ENCODE results near the gene MAP2K2. TPM values are rescaled to one million over a fixed set of nuclear protein-coding genes. Genes with fewer than 3 reads are reported as not detected.

The MAP2K2 gene
- total and polyA plus RNA-seq, 5 experiments from 2014 or later, result 48.0 to 134 (median 101) TPM

- no peak overlapping the region for H3K4me3 Mint-ChIP-seq
- no peak for DNase-seq
- H3K36me3 Mint-ChIP-seq, result peaks cover 0 to 29% (median 0%) of the 10 kb centered on the region in 3 donors
- H3K4me1 Mint-ChIP-seq, result peaks cover 8 to 26% (median 14%) of the 10 kb centered on the region in 4 donors
- no peaks in the 10 kb centered on the region for H3K27me3 Mint-ChIP-seq
- peak overlapping the region in 4 of 10 donors; percentile 9 to 59 (median 50) for H3K27ac Mint-ChIP-seq
- ATAC-seq, result no peak
- POLR2A ChIA-PET, result interaction anchor here (1.0 to 1.2 kb wide), 2 partner anchors 9 to 46 kb away, joined by 3 to 5 read pairs; no protein-coding TSS in a partner anchor
- H3K9me3 Mint-ChIP-seq, result no peaks in the 10 kb centered on the region
These were observed 81.7 kb downstream of the MAP2K2 start for GRCh38 chr19:4042064-4042730.

Other genes starting within 250 kb of the MAP2K2 start
- not detected for gene ATCAY, start 243.4 kb downstream of the MAP2K2 start, total RNA-seq
- gene ATCAY, start 243.4 kb downstream of the MAP2K2 start, polyA plus RNA-seq, result 1 to 10 TPM in 1 of 3 donors, not detected in 2; 1.5 TPM
- gene NMRK2, start 191.1 kb downstream of the MAP2K2 start, total RNA-seq, result not detected
- not detected for gene NMRK2, start 191.1 kb downstream of the MAP2K2 start, polyA plus RNA-seq
- 10 to 100 TPM; 35.1 to 37.8 TPM for gene DAPK3, start 153.0 kb downstream of the MAP2K2 start, total RNA-seq
- gene DAPK3, start 153.0 kb downstream of the MAP2K2 start, polyA plus RNA-seq, result 10 to 100 TPM; 17.7 to 27.7 (median 24.1) TPM
- gene EEF2, start 138.7 kb downstream of the MAP2K2 start, total RNA-seq, result 1,000 to 10,000 TPM; 2,204 to 2,252 TPM
- 100 to 1,000 TPM; 546 to 682 (median 600) TPM for gene EEF2, start 138.7 kb downstream of the MAP2K2 start, polyA plus RNA-seq
- 10 to 100 TPM; 34.4 to 34.9 TPM for gene PIAS4, start 116.4 kb downstream of the MAP2K2 start, total RNA-seq
- 1 to 10 TPM; 3.2 to 4.9 (median 4.5) TPM for gene PIAS4, start 116.4 kb downstream of the MAP2K2 start, polyA plus RNA-seq
- gene ZBTB7A, start 57.2 kb downstream of the MAP2K2 start, total RNA-seq, result 10 to 100 TPM; 59.9 TPM
- 10 to 100 TPM; 31.3 to 52.2 (median 31.5) TPM for gene ZBTB7A, start 57.2 kb downstream of the MAP2K2 start, polyA plus RNA-seq
- not detected for gene CREB3L3, start 29.5 kb upstream of the MAP2K2 start, total RNA-seq
- not detected for gene CREB3L3, start 29.5 kb upstream of the MAP2K2 start, polyA plus RNA-seq
- gene SIRT6, start 58.4 kb upstream of the MAP2K2 start, total RNA-seq, result 10 to 100 TPM; 27.2 to 27.3 TPM
- gene SIRT6, start 58.4 kb upstream of the MAP2K2 start, polyA plus RNA-seq, result 1 to 10 TPM in 2 of 3 donors, under 1 TPM in 1; 0.86 to 4.3 (median 1.4) TPM
- gene ANKRD24, start 58.6 kb upstream of the MAP2K2 start, total RNA-seq, result 1 to 10 TPM; 1.9 to 2.2 TPM
- gene ANKRD24, start 58.6 kb upstream of the MAP2K2 start, polyA plus RNA-seq, result under 1 TPM in 2 of 3 donors, not detected in 1; 0.36 to 0.50 TPM
- under 1 TPM; 0.36 to 0.47 TPM for gene EBI3, start 105.4 kb upstream of the MAP2K2 start, total RNA-seq
- gene EBI3, start 105.4 kb upstream of the MAP2K2 start, polyA plus RNA-seq, result not detected
- gene YJU2, start 123.0 kb upstream of the MAP2K2 start, total RNA-seq, result 10 to 100 TPM; 32.9 to 33.8 TPM
- gene YJU2, start 123.0 kb upstream of the MAP2K2 start, polyA plus RNA-seq, result 10 to 100 TPM; 20.2 to 35.3 (median 28.1) TPM
- gene SHD, start 155.1 kb upstream of the MAP2K2 start, total RNA-seq, result not detected
- gene SHD, start 155.1 kb upstream of the MAP2K2 start, polyA plus RNA-seq, result not detected
- gene TMIGD2, start 178.3 kb upstream of the MAP2K2 start, total RNA-seq, result 10 to 100 TPM; 41.6 to 43.9 TPM
- 100 to 1,000 TPM in 1 of 3 donors, 10 to 100 TPM in 2; 65.8 to 105 (median 96.5) TPM for gene TMIGD2, start 178.3 kb upstream of the MAP2K2 start, polyA plus RNA-seq
- 1 to 10 TPM; 1.4 to 4.0 TPM for gene FSD1, start 180.5 kb upstream of the MAP2K2 start, total RNA-seq
- gene FSD1, start 180.5 kb upstream of the MAP2K2 start, polyA plus RNA-seq, result 1 to 10 TPM; 1.5 to 3.9 (median 3.4) TPM
- gene STAP2, start 214.7 kb upstream of the MAP2K2 start, total RNA-seq, result 1 to 10 TPM; 1.4 to 2.3 TPM
- 1 to 10 TPM; 1.3 to 2.6 (median 1.5) TPM for gene STAP2, start 214.7 kb upstream of the MAP2K2 start, polyA plus RNA-seq
- 10 to 100 TPM; 18.9 to 22.1 TPM for gene MPND, start 219.4 kb upstream of the MAP2K2 start, total RNA-seq
- 1 to 10 TPM; 4.6 to 5.3 (median 4.7) TPM for gene MPND, start 219.4 kb upstream of the MAP2K2 start, polyA plus RNA-seq

Data from naive thymus-derived CD8-positive, alpha-beta T cell (primary cell).